Activated CD4-positive, alpha-beta T cell treated with anti-CD3 and anti-CD28 coated beads, Interleukin-2, amount 10 ng/mL, durations not matched to agents 7 days and 5 days (primary cell): ENCODE measurements around the gene TMC3. TPM values are rescaled to one million over a fixed set of nuclear protein-coding genes. Genes with fewer than 3 reads are reported as not detected.
A peak's percentile ranks its signal among the peaks of the same experiment; 100 is the strongest.

Source experiments
- CTCF ChIA-PET: fragments of 350-600 bp; sonication (Branson Sonifier 250); formaldehyde crosslinking; loops from one replicate; lab custom pipeline; 2021; ENCODE audit warnings: antibody characterized with exemption; lab: Charles Lee
- POLR2A ChIA-PET: fragments of 350-600 bp; sonication (Branson Sonifier 250); formaldehyde crosslinking; loops from one replicate; lab custom pipeline; 2021; ENCODE audit warnings: antibody characterized with exemption; lab: Charles Lee
- DNase-seq: peaks from one replicate; pipeline ENCODE4 v3.0.0-alpha.2; 2020
- H3K27ac Mint-ChIP-seq: one replicate; pipeline ENCODE4 v1.8.0; 2021; ENCODE audit warnings: mild to moderate bottlenecking, moderate library complexity, mixed read lengths
- H3K27me3 Mint-ChIP-seq: one replicate; pipeline ENCODE4 v1.8.0; 2021; ENCODE audit warnings: mixed read lengths
- H3K36me3 Mint-ChIP-seq: one replicate; pipeline ENCODE4 v1.8.0; 2021; ENCODE audit warnings: low read depth, mixed read lengths
- H3K4me1 Mint-ChIP-seq: one replicate; pipeline ENCODE4 v1.8.0; 2021; ENCODE audit warnings: mixed read lengths
- H3K4me3 Mint-ChIP-seq: one replicate; pipeline ENCODE4 v1.8.0; 2021; ENCODE audit warnings: mild to moderate bottlenecking, moderate library complexity, mixed read lengths
- H3K9me3 Mint-ChIP-seq: one replicate; pipeline ENCODE4 v1.8.0; 2021; ENCODE audit warnings: mixed read lengths
- total RNA-seq, 2 experiments: library from RNA; stranded (reverse); gene quantifications; one replicate each; pipeline ENCODE4 v1.2.3, GENCODE V29; 2021

TMC3 gene
- total RNA-seq, 2 experiments from 2014 or later = not detected

GRCh38 chr15:81310480-81310879 lies 63.5 kb downstream of the TMC3 start:
- ChIA-PET POLR2A (interaction anchor here (0.6 kb wide), 1 partner anchor 14 kb away, joined by 3 read pairs; no protein-coding TSS in a partner anchor), CTCF (interaction anchor here (1.2 to 1.9 kb wide), 4 partner anchors 9 to 44 kb away, joined by 3 to 8 read pairs (median 4); partner anchors contain the start of gene STARD5)
- Mint-ChIP-seq H3K9me3 (no peaks in the 10 kb centered on the region), H3K36me3 (peaks cover 84% of the 10 kb centered on the region), H3K27me3 (no peaks in the 10 kb centered on the region), H3K4me3 (no peak overlapping the region), H3K27ac (no peak overlapping the region), H3K4me1 (peaks cover 64% of the 10 kb centered on the region)
- no peak for DNase-seq

- Mint-ChIP-seq H3K36me3 (peaks cover 86% of the 10 kb centered on the region), H3K27me3 (no peaks in the 10 kb centered on the region), H3K4me3 (no peak overlapping the region), H3K4me1 (peaks cover 63% of the 10 kb centered on the region), H3K27ac (no peak overlapping the region), H3K9me3 (no peaks in the 10 kb centered on the region)
- POLR2A ChIA-PET = interaction anchor here (0.6 to 1.2 kb wide), 3 partner anchors 10 to 13 kb away, joined by 3 read pairs; no protein-coding TSS in a partner anchor
- CTCF ChIA-PET = interaction anchor here (1.2 to 1.9 kb wide), 6 partner anchors 9 to 43 kb away, joined by 3 to 8 read pairs (median 5); partner anchors contain the start of gene STARD5
- no peak for DNase-seq
Measured at GRCh38 chr15:81309647-81310450, 64.2 kb downstream of the TMC3 start.

DNA sequence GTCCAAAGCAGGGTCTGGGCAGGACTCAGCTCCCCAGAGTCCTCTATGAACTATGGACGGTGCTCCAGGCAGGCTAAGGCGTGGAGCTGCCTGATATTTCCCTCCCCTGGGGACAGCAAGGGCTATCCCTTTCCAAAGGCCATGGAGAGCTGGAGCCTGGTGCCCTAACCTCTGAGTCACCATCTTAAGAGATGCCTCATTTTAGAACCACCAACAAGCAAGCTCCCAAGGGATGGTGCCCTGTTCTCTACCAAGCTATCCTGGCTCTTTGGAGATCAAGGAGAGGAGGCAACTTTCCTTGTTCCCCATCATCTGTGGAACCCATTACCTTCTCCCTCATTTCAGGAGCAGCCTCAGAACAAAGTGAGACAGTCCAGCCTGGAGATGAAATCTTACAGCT lies 65.8 kb downstream of the TMC3 start:
- Mint-ChIP-seq H3K36me3 (peaks cover 97% of the 10 kb centered on the region), H3K4me1 (peaks cover 72% of the 10 kb centered on the region)

GRCh38 chr15:81304226-81304625 lies 69.8 kb downstream of the TMC3 start:
- ChIA-PET POLR2A (no interaction called here), CTCF (interaction anchor here (1.1 to 4.4 kb wide), 3 partner anchors 12 to 24 kb away, joined by 3 to 27 read pairs (median 4); partner anchors contain the start of gene STARD5)
- Mint-ChIP-seq H3K4me1 (peaks cover 70% of the 10 kb centered on the region), H3K9me3 (no peaks in the 10 kb centered on the region), H3K27ac (peak overlapping the region; percentile 88), H3K4me3 (peak overlapping the region; percentile 98), H3K36me3 (peaks cover 98% of the 10 kb centered on the region), H3K27me3 (no peaks in the 10 kb centered on the region)
- no peak for DNase-seq

More for the DNA sequence above, 65.8 kb downstream of the TMC3 start:
- H3K9me3 Mint-ChIP-seq = no peaks in the 10 kb centered on the region
- H3K27me3 Mint-ChIP-seq = no peaks in the 10 kb centered on the region
- ChIA-PET CTCF (interaction anchor here (0.8 to 1.9 kb wide), 9 partner anchors 9 to 42 kb away, joined by 3 to 8 read pairs (median 4); no protein-coding TSS in a partner anchor), POLR2A (interaction anchor here (1.0 to 1.3 kb wide), 3 partner anchors 8 to 12 kb away, joined by 3 read pairs; no protein-coding TSS in a partner anchor)
- H3K27ac Mint-ChIP-seq = no peak overlapping the region
- H3K4me3 Mint-ChIP-seq = no peak overlapping the region
- no peak for DNase-seq

DNA sequence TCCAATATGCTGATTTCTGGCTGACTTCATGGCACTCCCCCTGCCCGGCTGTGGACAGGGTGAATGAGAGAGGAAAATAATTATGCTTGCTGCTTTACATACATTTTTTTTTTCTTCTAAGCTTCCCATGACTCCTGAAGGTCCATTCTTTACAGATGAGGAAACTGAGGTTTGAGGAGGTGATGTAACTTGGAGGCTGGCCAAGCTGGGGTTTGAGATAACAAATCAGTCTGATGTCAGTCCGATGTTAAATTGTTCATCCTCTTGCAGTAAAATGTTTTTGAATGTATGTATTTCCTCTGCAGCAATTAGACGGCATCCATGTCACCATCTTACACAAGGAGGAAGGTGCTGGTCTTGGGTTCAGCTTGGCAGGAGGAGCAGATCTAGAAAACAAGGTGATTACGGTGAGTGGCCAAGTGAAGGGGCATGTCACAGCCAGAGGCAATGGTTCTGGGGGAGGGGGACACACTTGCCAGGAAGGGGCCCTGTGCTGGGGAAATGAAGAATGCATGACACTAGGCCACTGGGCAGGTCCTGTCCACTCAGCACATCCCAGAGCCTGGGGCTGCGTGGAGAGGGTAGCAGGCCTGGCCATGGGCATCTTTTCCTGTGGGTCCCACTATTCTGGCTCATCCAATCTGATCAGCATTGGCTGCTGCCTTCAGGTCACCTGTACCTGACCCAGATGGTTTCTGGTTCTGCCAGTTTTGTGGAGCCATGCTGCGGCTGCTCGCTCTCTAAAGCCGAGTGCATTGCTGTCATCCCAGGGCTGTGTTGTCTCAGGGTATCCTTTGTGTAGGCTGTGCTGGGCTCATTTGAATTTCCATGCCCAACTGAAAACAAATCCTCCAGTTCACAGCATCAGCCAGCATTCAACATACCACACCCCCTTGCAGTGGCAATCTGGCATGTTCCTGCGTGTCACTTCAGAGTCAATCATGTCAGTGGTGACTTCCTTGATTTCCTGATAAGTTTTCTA lies 70.5 kb downstream of the TMC3 start:
- POLR2A ChIA-PET = interaction anchor here (1.0 kb wide), 1 partner anchor 37 kb away, joined by 4 read pairs; no protein-coding TSS in a partner anchor
- no peaks in the 10 kb centered on the region for H3K27me3 Mint-ChIP-seq
- peak overlapping the region; percentile 98 for H3K4me3 Mint-ChIP-seq
- H3K9me3 Mint-ChIP-seq = no peaks in the 10 kb centered on the region
- CTCF ChIA-PET = interaction anchor here (0.7 to 4.4 kb wide), 3 partner anchors 11 to 37 kb away, joined by 3 to 27 read pairs (median 3); no protein-coding TSS in a partner anchor
- DNase-seq = no peak
- peaks cover 98% of the 10 kb centered on the region for H3K36me3 Mint-ChIP-seq
- H3K4me1 Mint-ChIP-seq = peaks cover 66% of the 10 kb centered on the region
- peak overlapping the region; percentile 88 for H3K27ac Mint-ChIP-seq

DNA sequence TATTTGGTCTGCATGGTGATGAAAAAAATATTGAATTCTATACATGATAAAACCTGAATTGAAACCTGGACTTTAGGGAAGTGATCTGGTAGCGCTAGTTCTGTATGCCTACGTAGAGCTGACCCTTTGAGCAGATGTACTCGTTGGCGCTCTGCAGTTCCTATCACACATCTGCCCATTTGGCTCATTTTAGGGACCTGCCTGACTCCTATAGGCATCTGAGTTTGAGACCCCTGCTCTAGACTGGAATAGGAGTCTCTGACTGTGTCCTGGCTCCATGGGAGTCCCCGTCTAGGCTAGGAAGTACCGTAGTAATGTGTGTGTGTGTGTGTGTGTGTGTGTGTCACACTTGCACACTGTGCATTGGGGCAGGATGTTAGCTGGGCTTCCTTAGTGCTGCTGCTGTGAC lies 71.3 kb downstream of the TMC3 start:
- no peaks in the 10 kb centered on the region for H3K9me3 Mint-ChIP-seq
- H3K4me1 Mint-ChIP-seq = peaks cover 66% of the 10 kb centered on the region
- peak overlapping the region; percentile 98 for H3K4me3 Mint-ChIP-seq
- DNase-seq = no peak
- no peaks in the 10 kb centered on the region for H3K27me3 Mint-ChIP-seq
- CTCF ChIA-PET = interaction anchor here (1.0 to 4.4 kb wide), 3 partner anchors 11 to 37 kb away, joined by 3 to 27 read pairs (median 8); no protein-coding TSS in a partner anchor
- H3K27ac Mint-ChIP-seq = peak overlapping the region; percentile 88
- peaks cover 99% of the 10 kb centered on the region for H3K36me3 Mint-ChIP-seq
- POLR2A ChIA-PET = interaction anchor here (1.0 kb wide), 2 partner anchors 9 to 36 kb away, joined by 3 to 4 read pairs; no protein-coding TSS in a partner anchor

- no peaks in the 10 kb centered on the region for H3K27me3 Mint-ChIP-seq
- DNase-seq = peak; percentile 39
- ChIA-PET CTCF (interaction anchor here (0.9 to 4.4 kb wide), 8 partner anchors 9 to 36 kb away, joined by 3 to 27 read pairs (median 6); partner anchors contain the start of gene STARD5), POLR2A (interaction anchor here (0.6 to 1.0 kb wide), 3 partner anchors 8 to 22 kb away, joined by 3 to 4 read pairs (median 3); partner anchors contain the start of gene STARD5)
- peak overlapping the region; percentile 98 for H3K4me3 Mint-ChIP-seq
- H3K4me1 Mint-ChIP-seq = peaks cover 58% of the 10 kb centered on the region
- H3K27ac Mint-ChIP-seq = peak overlapping the region; percentile 88
- peaks cover 99% of the 10 kb centered on the region for H3K36me3 Mint-ChIP-seq
- H3K9me3 Mint-ChIP-seq = no peaks in the 10 kb centered on the region
Measured at GRCh38 chr15:81301815-81302399, 72.1 kb downstream of the TMC3 start.

DNA sequence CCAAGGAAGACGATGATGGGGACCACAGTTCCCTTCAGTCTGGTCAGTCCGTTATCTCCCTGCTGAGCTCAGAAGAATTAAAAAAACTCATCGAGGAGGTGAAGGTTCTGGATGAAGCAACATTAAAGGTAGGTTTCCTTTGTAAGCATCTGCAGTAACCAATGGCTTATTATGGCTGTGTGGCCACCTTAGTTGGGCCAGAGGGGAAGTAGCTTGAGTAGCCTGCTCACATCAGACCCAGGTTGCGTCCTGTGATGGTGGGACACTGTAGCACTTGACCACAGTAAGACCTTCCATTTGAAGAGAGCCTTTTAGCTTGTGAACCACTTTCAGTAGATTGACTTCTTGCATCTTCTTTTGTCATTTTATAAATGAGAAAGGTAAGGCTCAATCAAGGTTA lies 72.6 kb downstream of the TMC3 start:
- Mint-ChIP-seq H3K4me1 (peaks cover 58% of the 10 kb centered on the region), H3K27ac (peak overlapping the region; percentile 88), H3K9me3 (no peaks in the 10 kb centered on the region), H3K36me3 (peaks cover 97% of the 10 kb centered on the region), H3K27me3 (no peaks in the 10 kb centered on the region), H3K4me3 (peak overlapping the region; percentile 98)
- DNase-seq = no peak
- ChIA-PET POLR2A (interaction anchor here (0.6 to 1.0 kb wide), 3 partner anchors 8 to 23 kb away, joined by 3 to 4 read pairs (median 3); partner anchors contain the start of gene STARD5), CTCF (interaction anchor here (0.9 to 4.4 kb wide), 8 partner anchors 9 to 35 kb away, joined by 3 to 27 read pairs (median 6); partner anchors contain the start of gene STARD5)

- Mint-ChIP-seq H3K4me1 (peaks cover 59% of the 10 kb centered on the region), H3K36me3 (peaks cover 86% of the 10 kb centered on the region), H3K27me3 (no peaks in the 10 kb centered on the region), H3K9me3 (no peaks in the 10 kb centered on the region), H3K27ac (peak overlapping the region; percentile 97), H3K4me3 (peak overlapping the region; percentile 98)
- CTCF ChIA-PET = interaction anchor here (0.8 to 2.0 kb wide), 6 partner anchors 8 to 34 kb away, joined by 3 to 6 read pairs (median 4); no protein-coding TSS in a partner anchor
- no peak for DNase-seq
- POLR2A ChIA-PET = interaction anchor here (0.7 kb wide), 1 partner anchor 9 kb away, joined by 3 read pairs; no protein-coding TSS in a partner anchor
Measured at GRCh38 chr15:81299630-81300273, 74.3 kb downstream of the TMC3 start.

GRCh38 chr15:81299156-81299555 lies 74.9 kb downstream of the TMC3 start:
- Mint-ChIP-seq H3K4me3 (peak overlapping the region; percentile 98), H3K27me3 (no peaks in the 10 kb centered on the region), H3K9me3 (no peaks in the 10 kb centered on the region), H3K27ac (peak overlapping the region; percentile 97), H3K36me3 (peaks cover 83% of the 10 kb centered on the region), H3K4me1 (peaks cover 59% of the 10 kb centered on the region)
- POLR2A ChIA-PET = interaction anchor here (0.8 to 1.1 kb wide), 2 partner anchors 9 to 11 kb away, joined by 3 read pairs; no protein-coding TSS in a partner anchor
- no peak for DNase-seq
- CTCF ChIA-PET = interaction anchor here (0.8 to 1.9 kb wide), 4 partner anchors 8 to 31 kb away, joined by 3 to 4 read pairs (median 4); no protein-coding TSS in a partner anchor
